ENCODE measurements around the gene TPST2. TPM values are rescaled to one million over a fixed set of nuclear protein-coding genes. Genes with fewer than 3 reads are reported as not detected.

Gene TPST2
- polyA plus RNA-seq, 2 of the 4 experiments (the other 2 are of a cell fraction), result 10.3 to 10.5 TPM

GRCh38 chr22:26623984-26624383 is 34.1 kb upstream of the TPST2 start:
- POLR2A ChIA-PET, result no interaction called here

GRCh38 chr22:26621663-26622062 is 31.7 kb upstream of the TPST2 start, which contains the start of gene CRYBA4:
TSS of gene CRYBA4 (plus strand) at chr22:26621963. CDS start at chr22:26622597, 634 bp downstream.
- ATAC-seq (no peak), DNase-seq (ENCODE audit: low read depth in 1 of 2, low spot score in 1 of 2) (no peak), FAIRE-seq (no peak)
- Histone ChIP-seq H3K27ac (no peak within 1 kb of the TSS), H3K9me3 (no peaks in the 10 kb centered on the region), H3K4me2 (no peak within 1 kb of the TSS), H3K4me1 (no peaks in the 10 kb centered on the region), H3K4me3 (no peak within 1 kb of the TSS)
- ChIA-PET CTCF (no interaction called here), POLR2A (no interaction called here)
- TF ChIP-seq MAX (IDR thresholded peaks at IDR 0.05) (no peak), POLR2AphosphoS2 (conservative IDR thresholded peaks at IDR 0.05; ENCODE audit: low read length) (no peak), ESRRA (IDR thresholded peaks at IDR 0.05; ENCODE audit: borderline replicate concordance, low read length) (no peak), BHLHE40 (IDR thresholded peaks at IDR 0.05; ENCODE audit: low read depth, low read length) (no peak), FOSL2 (IDR thresholded peaks at IDR 0.05) (no peak), FOSL2 (CRISPR knock-in tag; IDR thresholded peaks at IDR 0.05) (no peak), EP300 (IDR thresholded peaks at IDR 0.05) (no peak), ZFP36 (IDR thresholded peaks at IDR 0.05; ENCODE audit: borderline replicate concordance, partially characterized antibody) (no peak), PBX3 (IDR thresholded peaks at IDR 0.05) (no peak), KDM5A (IDR thresholded peaks at IDR 0.05) (no peak), MYC (IDR thresholded peaks at IDR 0.05; ENCODE audit: borderline replicate concordance, low read length) (no peak), MAFK (IDR thresholded peaks at IDR 0.05; ENCODE audit: partially characterized antibody) (no peak), NR3C1 (IDR thresholded peaks at IDR 0.05) (no peak), HOXB13 (CRISPR knock-in tag; IDR thresholded peaks at IDR 0.05; ENCODE audit: low read depth) (no peak)
- WGBS (ENCODE audit: missing lambda C conversion rate), result 60% methylated on average over 7 of the region's 7 CpGs

More at GRCh38 chr22:26623984-26624383, 34.1 kb upstream of the TPST2 start:
- FAIRE-seq, result no peak
- TF ChIP-seq MYC (IDR thresholded peaks at IDR 0.05; ENCODE audit: borderline replicate concordance, low read length) (no peak), KDM5A (IDR thresholded peaks at IDR 0.05) (no peak), KDM1A (IDR thresholded peaks at IDR 0.05; ENCODE audit: low read depth) (no peak), FOXS1 (CRISPR knock-in tag; IDR thresholded peaks at IDR 0.05) (no peak), ELK1 (IDR thresholded peaks at IDR 0.05; ENCODE audit: low read depth, low read length) (no peak), HOXA7 (CRISPR knock-in tag; IDR thresholded peaks at IDR 0.05) (no peak), NPAS2 (CRISPR knock-in tag; IDR thresholded peaks at IDR 0.05; ENCODE audit: borderline replicate concordance) (no peak), POLR2A (IDR thresholded peaks at IDR 0.05; ENCODE audit: low read length) (no peak), TP53 (CRISPR knock-in tag; IDR thresholded peaks at IDR 0.05) (no peak), CTCF (IDR thresholded peaks at IDR 0.05) (no peak), RARB (CRISPR knock-in tag; IDR thresholded peaks at IDR 0.05) (no peak), HOXB13 (CRISPR knock-in tag; IDR thresholded peaks at IDR 0.05; ENCODE audit: low read depth) (no peak)
- 48% methylated on average over 1 of the region's 1 CpG for WGBS (ENCODE audit: missing lambda C conversion rate)
- Histone ChIP-seq H3K4me3 (no peak overlapping the region), H3K9me3 (no peaks in the 10 kb centered on the region), H3K4me1 (no peaks in the 10 kb centered on the region), H3K27ac (no peak overlapping the region), H3K4me2 (no peak overlapping the region)
- CTCF ChIA-PET, result interaction anchor here (0.5 to 1.0 kb wide), 4 partner anchors 51 to 925 kb away, joined by 3 to 4 read pairs (median 3); no protein-coding TSS in a partner anchor
- DNase-seq (ENCODE audit: low read depth in 1 of 2, low spot score in 1 of 2), result no peak
- no peak for ATAC-seq
